Mammary epithelial cell (primary cell): Measurements from ENCODE around the gene BTBD2.

ENCODE experiments used
- EZH2 ChIP-seq: IDR thresholded peaks from 2 replicates; pipeline ENCODE4 v1.6.1; 2012; ENCODE audit warnings: low read length, inconsistent platforms, borderline replicate concordance
- TF ChIP-seq, protein P1 (sequence below), 2 donors: IDR thresholded peaks in 1 of 2; conservative IDR thresholded peaks in 1 of 2; 2 replicates each; pipeline ENCODE4 v1.5.1; 2011 to 2012; ENCODE audit warnings: inconsistent platforms in 2 of 2, low read length in 2 of 2, mild to moderate bottlenecking in 2 of 2, control low read depth in 1 of 2, low read depth in 1 of 2; ENCODE audit not compliant: insufficient read depth in 1 of 2; ENCODE audit errors: extremely low read depth in 1 of 2

DNA sequence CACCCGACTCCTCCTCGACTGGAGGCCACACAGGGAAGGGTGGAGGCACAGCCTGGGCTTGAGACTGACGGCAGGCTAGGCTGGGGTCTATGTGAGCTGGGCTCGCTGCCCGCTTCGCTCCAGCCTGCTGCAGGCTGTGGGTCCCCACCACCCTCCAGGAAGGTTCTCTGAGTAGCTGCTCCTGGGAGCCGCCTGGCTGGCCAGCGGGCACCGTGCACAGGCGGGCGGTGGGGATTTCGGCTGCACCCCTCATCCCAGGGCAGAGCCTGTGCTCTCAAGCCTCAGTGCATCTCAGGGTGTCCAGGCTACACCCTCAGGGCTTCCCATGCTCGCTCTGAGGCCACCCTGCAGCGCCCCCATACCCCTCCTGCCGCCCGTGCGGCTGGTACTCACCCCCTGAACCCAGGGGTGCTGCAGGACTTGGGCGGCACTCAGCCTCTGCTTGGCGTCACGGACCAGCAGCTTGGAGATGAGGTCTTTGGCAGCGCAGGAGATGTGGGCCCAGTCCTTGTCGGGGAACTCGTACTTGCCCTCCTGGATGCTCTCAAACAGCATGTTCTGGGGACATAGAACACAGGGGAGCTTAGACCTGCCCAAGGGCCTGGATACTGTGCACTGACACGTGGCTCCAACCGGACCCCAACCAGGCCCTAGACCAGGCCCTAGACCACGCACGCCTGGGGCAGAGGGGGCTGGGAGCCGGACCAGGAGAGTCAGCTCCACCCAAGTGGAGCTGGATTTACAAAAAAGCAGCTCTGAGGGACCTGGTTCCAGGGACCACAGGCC, 25.3 kb upstream of the BTBD2 start:
- TF ChIP-seq, protein P1, sequence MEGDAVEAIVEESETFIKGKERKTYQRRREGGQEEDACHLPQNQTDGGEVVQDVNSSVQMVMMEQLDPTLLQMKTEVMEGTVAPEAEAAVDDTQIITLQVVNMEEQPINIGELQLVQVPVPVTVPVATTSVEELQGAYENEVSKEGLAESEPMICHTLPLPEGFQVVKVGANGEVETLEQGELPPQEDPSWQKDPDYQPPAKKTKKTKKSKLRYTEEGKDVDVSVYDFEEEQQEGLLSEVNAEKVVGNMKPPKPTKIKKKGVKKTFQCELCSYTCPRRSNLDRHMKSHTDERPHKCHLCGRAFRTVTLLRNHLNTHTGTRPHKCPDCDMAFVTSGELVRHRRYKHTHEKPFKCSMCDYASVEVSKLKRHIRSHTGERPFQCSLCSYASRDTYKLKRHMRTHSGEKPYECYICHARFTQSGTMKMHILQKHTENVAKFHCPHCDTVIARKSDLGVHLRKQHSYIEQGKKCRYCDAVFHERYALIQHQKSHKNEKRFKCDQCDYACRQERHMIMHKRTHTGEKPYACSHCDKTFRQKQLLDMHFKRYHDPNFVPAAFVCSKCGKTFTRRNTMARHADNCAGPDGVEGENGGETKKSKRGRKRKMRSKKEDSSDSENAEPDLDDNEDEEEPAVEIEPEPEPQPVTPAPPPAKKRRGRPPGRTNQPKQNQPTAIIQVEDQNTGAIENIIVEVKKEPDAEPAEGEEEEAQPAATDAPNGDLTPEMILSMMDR (conservative IDR thresholded peaks at IDR 0.05 in 1 of 2, IDR thresholded peaks at IDR 0.05 in 1 of 2; ENCODE audit: extremely low read depth in 1 of 2, insufficient read depth in 1 of 2, low read depth in 1 of 2, low read length in 2 of 2): no peak
- no peak for TF ChIP-seq EZH2
